Bronchial epithelial cell (primary cell): ENCODE measurements around the gene ARHGAP10. TPM values are rescaled to one million over a fixed set of nuclear protein-coding genes. Genes with fewer than 3 reads are reported as not detected.

Experiments used
- DNase-seq: peaks from one replicate; pipeline ENCODE4 v3.0.0-alpha.2; 2010; ENCODE audit warnings: low read depth
- FAIRE-seq: peaks from 2 replicates; lab custom pipeline; 2011; peaks lifted over from hg19 to GRCh38; lab: Jason Lieb, UNC
- H3K27me3 ChIP-seq: 2 replicates; pipeline ENCODE4 v1.5.1; 2011; ENCODE audit warnings: low read length; ENCODE audit not compliant: control insufficient read depth, insufficient read depth
- H3K36me3 ChIP-seq: 2 replicates; pipeline ENCODE4 v1.5.1; 2011; ENCODE audit warnings: low read length; ENCODE audit not compliant: control insufficient read depth, insufficient read depth
- H3K4me3 ChIP-seq: 2 replicates; pipeline ENCODE4 v1.5.1; 2011; ENCODE audit warnings: mild to moderate bottlenecking, low read depth, low read length, control low read depth
- CTCF ChIP-seq: IDR thresholded peaks from 2 replicates; pipeline ENCODE4 v1.5.1; 2011; ENCODE audit warnings: mild to moderate bottlenecking, moderate library complexity, low read length, control low read depth, inconsistent platforms; ENCODE audit not compliant: insufficient read depth, severe bottlenecking
- total RNA-seq: library from RNA; depleted of rRNA; stranded (reverse); fragments of >200 nt; gene quantifications from 2 replicates; pipeline ENCODE4 v1.2.1, GENCODE V29; 2014

The ARHGAP10 gene
- 8.4 and 11.3 TPM in 2 replicates for total RNA-seq

- DNase-seq = peak; percentile 59
- no peak for TF ChIP-seq CTCF
- Histone ChIP-seq H3K27me3 (no peaks in the 10 kb centered on the region), H3K36me3 (no peaks in the 10 kb centered on the region), H3K4me3 (peak within 1 kb of the TSS; percentile 90)
- no peak for FAIRE-seq
Observed at GRCh38 chr4:147731580-147732517, at the start of gene ARHGAP10. TSS of gene ARHGAP10 (plus strand) at chr4:147732088. CDS start at chr4:147732302, 214 bp downstream.

- no peak for DNase-seq
- no peaks in the 10 kb centered on the region for H3K36me3 ChIP-seq
- no peak for TF ChIP-seq CTCF
- FAIRE-seq = no peak
- H3K27me3 ChIP-seq = no peaks in the 10 kb centered on the region
- H3K4me3 ChIP-seq = no peak overlapping the region
Observed at GRCh38 chr4:147682755-147683154, 49.1 kb upstream of the ARHGAP10 start.

GRCh38 chr4:147683188-147683591 is 48.7 kb upstream of the ARHGAP10 start:
- Histone ChIP-seq H3K36me3 (no peaks in the 10 kb centered on the region), H3K4me3 (peak overlapping the region; percentile 72), H3K27me3 (no peaks in the 10 kb centered on the region)
- TF ChIP-seq CTCF = no peak
- DNase-seq (peak; percentile 17), FAIRE-seq (no peak)

- no peak for FAIRE-seq
- peak within 1 kb of the TSS; percentile 72 for H3K4me3 ChIP-seq
- H3K36me3 ChIP-seq = no peaks in the 10 kb centered on the region
- no peaks in the 10 kb centered on the region for H3K27me3 ChIP-seq
- DNase-seq = peak; percentile 77
- no peak for TF ChIP-seq CTCF
Observed at GRCh38 chr4:147683717-147684700, 47.9 kb upstream of the ARHGAP10 start, which contains the start of gene PRMT9. TSS of gene PRMT9 (minus strand) at chr4:147684163. CDS start at chr4:147683987, 176 bp downstream.

- Histone ChIP-seq H3K27me3 (no peaks in the 10 kb centered on the region), H3K36me3 (no peaks in the 10 kb centered on the region), H3K4me3 (no peak overlapping the region)
- no peak for TF ChIP-seq CTCF
- FAIRE-seq (no peak), DNase-seq (no peak)
Observed at GRCh38 chr4:147689067-147689466, 42.8 kb upstream of the ARHGAP10 start.
